ENCODE data around the gene PNRC2.

DNA sequence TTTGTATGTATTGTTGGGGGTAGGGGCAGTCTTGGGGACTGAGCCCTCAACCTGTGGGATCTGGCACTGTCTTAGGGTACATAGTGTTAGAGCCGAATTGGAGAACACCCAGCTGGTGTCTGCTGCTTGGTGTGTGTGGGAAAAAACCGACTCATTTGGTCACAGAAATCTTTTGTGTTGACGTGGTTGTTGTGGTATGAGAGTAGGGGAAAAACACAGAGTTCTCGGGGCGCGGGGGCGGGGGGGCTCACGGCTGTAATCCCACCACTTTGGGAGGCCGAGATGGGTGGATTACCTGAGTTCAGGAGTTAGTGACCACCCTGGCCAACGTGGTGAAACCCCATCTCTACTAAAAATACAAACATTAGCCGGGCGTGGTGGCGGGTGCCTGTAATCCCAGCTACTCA is 35.8 kb downstream of the PNRC2 start:
- no peak for TF ChIP-seq EZH2phosphoT487 (IDR thresholded peaks at IDR 0.05; ENCODE audit: borderline replicate concordance)
- TF ChIP-seq, protein P1, sequence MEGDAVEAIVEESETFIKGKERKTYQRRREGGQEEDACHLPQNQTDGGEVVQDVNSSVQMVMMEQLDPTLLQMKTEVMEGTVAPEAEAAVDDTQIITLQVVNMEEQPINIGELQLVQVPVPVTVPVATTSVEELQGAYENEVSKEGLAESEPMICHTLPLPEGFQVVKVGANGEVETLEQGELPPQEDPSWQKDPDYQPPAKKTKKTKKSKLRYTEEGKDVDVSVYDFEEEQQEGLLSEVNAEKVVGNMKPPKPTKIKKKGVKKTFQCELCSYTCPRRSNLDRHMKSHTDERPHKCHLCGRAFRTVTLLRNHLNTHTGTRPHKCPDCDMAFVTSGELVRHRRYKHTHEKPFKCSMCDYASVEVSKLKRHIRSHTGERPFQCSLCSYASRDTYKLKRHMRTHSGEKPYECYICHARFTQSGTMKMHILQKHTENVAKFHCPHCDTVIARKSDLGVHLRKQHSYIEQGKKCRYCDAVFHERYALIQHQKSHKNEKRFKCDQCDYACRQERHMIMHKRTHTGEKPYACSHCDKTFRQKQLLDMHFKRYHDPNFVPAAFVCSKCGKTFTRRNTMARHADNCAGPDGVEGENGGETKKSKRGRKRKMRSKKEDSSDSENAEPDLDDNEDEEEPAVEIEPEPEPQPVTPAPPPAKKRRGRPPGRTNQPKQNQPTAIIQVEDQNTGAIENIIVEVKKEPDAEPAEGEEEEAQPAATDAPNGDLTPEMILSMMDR (conservative IDR thresholded peaks at IDR 0.05; ENCODE audit: low read length) = no peak

Data from Loucy (cell line).